ENCODE measurements around the gene NRDE2. TPM values are rescaled to one million over a fixed set of nuclear protein-coding genes. Genes with fewer than 3 reads are reported as not detected.

NRDE2 gene
- total RNA-seq, 4 donors from 2014 or later, result 18.6 to 26.9 (median 21.0) TPM

- H3K27ac ChIP-seq, result no peak overlapping the region
- no peak overlapping the region for H3K4me3 ChIP-seq
- no peaks in the 10 kb centered on the region for H3K27me3 ChIP-seq
- H3K9me3 ChIP-seq, result no peaks in the 10 kb centered on the region
- no peak for DNase-seq
- no peaks in the 10 kb centered on the region for H3K4me1 ChIP-seq
- TF ChIP-seq EP300 (IDR thresholded peaks at IDR 0.05; ENCODE audit: low read depth), result no peak
- TF ChIP-seq POLR2AphosphoS5 (IDR thresholded peaks at IDR 0.05), result no peak
- no peak for TF ChIP-seq CTCF (IDR thresholded peaks at IDR 0.05)
- TF ChIP-seq POLR2A (IDR thresholded peaks at IDR 0.05), result no peak
- peaks cover 0 to 48% (median 19%) of the 10 kb centered on the region in 4 donors for H3K36me3 ChIP-seq
- in situ Hi-C loops (cut with MboI; ENCODE audit: low pct_ligation_motif_present in 1 of 4, low pct_unique_long_range_greater_than_20kb in 1 of 4, low sequenced_read_pairs in 3 of 4), result no loop called here
- WGBS, 2 donors (ENCODE audit: low coverage in 1 of 2), result 89 to 95% methylated on average over 11 of the region's 11 CpGs
- intact Hi-C loops (cut with DNase I; ENCODE audit: low total_unique reads), result no loop called here
Observed at GRCh38 chr14:90293766-90294730, 37.7 kb downstream of the NRDE2 start.

- TF ChIP-seq POLR2AphosphoS5 (IDR thresholded peaks at IDR 0.05) (no peak), EP300 (IDR thresholded peaks at IDR 0.05; ENCODE audit: low read depth) (no peak), CTCF (IDR thresholded peaks at IDR 0.05) (no peak), POLR2A (IDR thresholded peaks at IDR 0.05) (no peak)
- H3K36me3 ChIP-seq, result peaks cover 0 to 52% (median 18%) of the 10 kb centered on the region in 4 donors
- WGBS, 2 donors (ENCODE audit: low coverage in 1 of 2), result 69 to 87% methylated on average over 3 to 7 of the region's 7 CpGs
Observed at GRCh38 chr14:90291699-90292098, 40.0 kb downstream of the NRDE2 start.

GRCh38 chr14:90290337-90291011, 41.3 kb downstream of the NRDE2 start:
- no peak for DNase-seq
- H3K4me3 ChIP-seq, result no peak overlapping the region
- in situ Hi-C loops (cut with MboI; ENCODE audit: low pct_ligation_motif_present in 1 of 4, low pct_unique_long_range_greater_than_20kb in 1 of 4, low sequenced_read_pairs in 3 of 4) (no loop called here), intact Hi-C loops (cut with DNase I; ENCODE audit: low total_unique reads) (no loop called here)
- H3K27me3 ChIP-seq, result no peaks in the 10 kb centered on the region
- WGBS, 2 donors (ENCODE audit: low coverage in 1 of 2), result 92 to 100% methylated on average over 4 to 6 of the region's 6 CpGs
- no peak for TF ChIP-seq EP300 (IDR thresholded peaks at IDR 0.05; ENCODE audit: low read depth)
- no peak for TF ChIP-seq POLR2A (IDR thresholded peaks at IDR 0.05)
- no peak for TF ChIP-seq CTCF (IDR thresholded peaks at IDR 0.05)
- TF ChIP-seq POLR2AphosphoS5 (IDR thresholded peaks at IDR 0.05), result no peak
- H3K4me1 ChIP-seq, result no peaks in the 10 kb centered on the region
- H3K27ac ChIP-seq, result no peak overlapping the region
- no peaks in the 10 kb centered on the region for H3K9me3 ChIP-seq
- H3K36me3 ChIP-seq, result peaks cover 0 to 47% (median 18%) of the 10 kb centered on the region in 4 donors

More at GRCh38 chr14:90291699-90292098, 40.0 kb downstream of the NRDE2 start:
- DNase-seq, result no peak
- H3K27ac ChIP-seq, result no peak overlapping the region
- H3K27me3 ChIP-seq, result no peaks in the 10 kb centered on the region
- H3K9me3 ChIP-seq, result no peaks in the 10 kb centered on the region
- H3K4me3 ChIP-seq, result no peak overlapping the region
- in situ Hi-C loops (cut with MboI; ENCODE audit: low pct_ligation_motif_present in 1 of 4, low pct_unique_long_range_greater_than_20kb in 1 of 4, low sequenced_read_pairs in 3 of 4) (no loop called here), intact Hi-C loops (cut with DNase I; ENCODE audit: low total_unique reads) (no loop called here)
- no peaks in the 10 kb centered on the region for H3K4me1 ChIP-seq

GRCh38 chr14:90288651-90289355, 42.9 kb downstream of the NRDE2 start:
- no peak for DNase-seq
- no peaks in the 10 kb centered on the region for H3K27me3 ChIP-seq
- in situ Hi-C loops (cut with MboI; ENCODE audit: low pct_ligation_motif_present in 1 of 4, low pct_unique_long_range_greater_than_20kb in 1 of 4, low sequenced_read_pairs in 3 of 4) (no loop called here), intact Hi-C loops (cut with DNase I; ENCODE audit: low total_unique reads) (no loop called here)
- peaks cover 0 to 48% (median 20%) of the 10 kb centered on the region in 4 donors for H3K36me3 ChIP-seq
- TF ChIP-seq POLR2A (IDR thresholded peaks at IDR 0.05), result no peak
- no peak for TF ChIP-seq CTCF (IDR thresholded peaks at IDR 0.05)
- TF ChIP-seq EP300 (IDR thresholded peaks at IDR 0.05; ENCODE audit: low read depth), result no peak
- no peak for TF ChIP-seq POLR2AphosphoS5 (IDR thresholded peaks at IDR 0.05)
- no peaks in the 10 kb centered on the region for H3K9me3 ChIP-seq
- no peak overlapping the region for H3K27ac ChIP-seq
- H3K4me1 ChIP-seq, result no peaks in the 10 kb centered on the region
- H3K4me3 ChIP-seq, result no peak overlapping the region
- 72 to 93% methylated on average over 4 to 12 of the region's 12 CpGs for WGBS, 2 donors (ENCODE audit: low coverage in 1 of 2)

Data from transverse colon (tissue), 4 donors.